IMR-90 (cell line): ENCODE data around the gene ACAA2.

Experiments used
- BHLHE40 ChIP-seq: fragments of 150-350 bp; IDR thresholded peaks from 2 replicates; pipeline ENCODE4 v1.6.1; 2016; ENCODE audit warnings: mild to moderate bottlenecking, low read depth, low read length
- CEBPB ChIP-seq: IDR thresholded peaks from 2 replicates; pipeline ENCODE4 v1.6.1; 2012; ENCODE audit warnings: low read depth, low read length, improper control_type of control experiment
- CTCF ChIP-seq: conservative IDR thresholded peaks from 2 replicates; pipeline ENCODE4 v1.5.1; 2012; ENCODE audit warnings: mild to moderate bottlenecking, low read depth, low read length, improper control_type of control experiment
- FOS ChIP-seq: fragments of 150-350 bp; IDR thresholded peaks from 2 replicates; pipeline ENCODE4 v1.6.1; 2016; ENCODE audit warnings: low read depth, low read length
- MAZ ChIP-seq: IDR thresholded peaks from 2 replicates; pipeline ENCODE4 v1.6.1; 2012; ENCODE audit warnings: low read depth, mild to moderate bottlenecking, low read length, improper control_type of control experiment, moderate library complexity, borderline replicate concordance
- MXI1 ChIP-seq: IDR thresholded peaks from 2 replicates; pipeline ENCODE4 v1.6.1; 2012; ENCODE audit warnings: low read depth, mild to moderate bottlenecking, low read length, moderate library complexity, borderline replicate concordance
- NFE2L2 ChIP-seq: fragments of 150-350 bp; IDR thresholded peaks from 2 replicates; pipeline ENCODE4 v1.6.1; 2016; ENCODE audit warnings: low read depth, mild to moderate bottlenecking, low read length
- POLR2A ChIP-seq: IDR thresholded peaks from 2 replicates; pipeline ENCODE4 v1.6.1; 2012; ENCODE audit warnings: mild to moderate bottlenecking, low read depth, low read length
- RCOR1 ChIP-seq: IDR thresholded peaks from 2 replicates; pipeline ENCODE4 v1.6.1; 2012; ENCODE audit warnings: mild to moderate bottlenecking, low read length, improper control_type of control experiment; ENCODE audit not compliant: insufficient replicate concordance
- RFX5 ChIP-seq: IDR thresholded peaks from 2 replicates; pipeline ENCODE4 v1.8.0; 2012; ENCODE audit warnings: low read depth, mild to moderate bottlenecking, low read length, moderate library complexity
- SMC3 ChIP-seq: fragments of 150-350 bp; IDR thresholded peaks from 2 replicates; pipeline ENCODE4 v1.6.1; 2016; ENCODE audit warnings: low read depth, mild to moderate bottlenecking, antibody characterized with exemption, low read length, moderate library complexity
- USF2 ChIP-seq: fragments of 150-350 bp; IDR thresholded peaks from 2 replicates; pipeline ENCODE4 v1.6.1; 2017; ENCODE audit warnings: mild to moderate bottlenecking, antibody characterized with exemption, low read length, low read depth

DNA sequence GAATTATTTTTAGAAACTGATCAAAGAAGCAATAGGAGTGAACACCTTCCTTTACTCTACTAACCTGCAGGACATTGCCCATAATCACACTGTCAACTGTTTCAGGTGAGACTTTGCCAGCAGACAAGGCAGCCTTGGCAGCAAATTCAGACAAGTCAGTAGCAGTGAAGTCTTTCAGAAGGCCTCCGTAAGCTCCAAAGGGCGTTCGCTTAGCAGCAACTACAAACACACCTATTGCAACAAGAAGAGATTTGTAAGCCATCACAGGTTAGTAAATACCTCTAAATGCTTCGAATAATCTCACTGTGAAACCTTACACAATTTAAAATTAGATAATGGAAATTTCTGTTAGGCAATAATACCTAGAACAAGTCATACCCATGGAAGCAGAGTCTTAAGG lies 10.7 kb downstream of the ACAA2 start:
- no peak for TF ChIP-seq MAZ
- no peak for TF ChIP-seq MXI1
- TF ChIP-seq POLR2A: no peak
- TF ChIP-seq CTCF: no peak
- TF ChIP-seq USF2: no peak
- no peak for TF ChIP-seq NFE2L2
- TF ChIP-seq SMC3: no peak
- TF ChIP-seq BHLHE40: no peak
- TF ChIP-seq CEBPB: no peak
- no peak for TF ChIP-seq RCOR1
- no peak for TF ChIP-seq FOS
- no peak for TF ChIP-seq RFX5
